Gastrocnemius medialis (tissue), 4 donors: Measurements from ENCODE around the gene BTNL8. TPM values are rescaled to one million over a fixed set of nuclear protein-coding genes. Genes with fewer than 3 reads are reported as not detected.

Experiments
- ATAC-seq, 2 donors: fragments of 150-250 bp; one replicate each; pipeline ENCODE4 v1.9.1; 2016
- DNase-seq, 2 donors: peaks; one replicate each; pipeline ENCODE4 v3.0.0-alpha.2; 2019
- H3K27ac ChIP-seq, 4 donors: fragments of 200-600 bp; sonication (generic); 1 replicate in 1 of 4; 2 replicates in 3 of 4; pipeline ENCODE4 v1.5.1; 2016 to 2018; ENCODE audit warnings: mild to moderate bottlenecking in 2 of 4, moderate library complexity in 1 of 4
- H3K27me3 ChIP-seq, 3 donors: fragments of 200-600 bp; sonication (generic) in 2 of 3; 1 replicate in 1 of 3; 2 replicates in 2 of 3; pipeline versions ENCODE4 v1.5.1 to v1.6.0; 2016 to 2019; ENCODE audit warnings: mild to moderate bottlenecking in 1 of 3, moderate library complexity in 1 of 3
- H3K36me3 ChIP-seq, 2 donors: fragments of 200-600 bp; sonication (generic) in 1 of 2; one replicate each; pipeline ENCODE4 v1.5.1; 2017 to 2018
- H3K4me1 ChIP-seq, 2 donors: fragments of 200-600 bp; sonication (generic) in 1 of 2; one replicate each; pipeline ENCODE4 v1.5.1; 2016 to 2017; ENCODE audit warnings: mild to moderate bottlenecking in 2 of 2
- H3K4me3 ChIP-seq, 4 donors: fragments of 200-600 bp; sonication (generic) in 3 of 4; 1 replicate in 1 of 4; 2 replicates in 3 of 4; pipeline ENCODE4 v1.5.1; 2016 to 2019; ENCODE audit warnings: mild to moderate bottlenecking in 2 of 4
- H3K9me3 ChIP-seq, 3 donors: fragments of 200-600 bp; sonication (generic) in 2 of 3; 1 replicate in 1 of 3; 2 replicates in 2 of 3; pipeline ENCODE4 v1.5.1; 2016 to 2019
- CTCF ChIP-seq, 5 experiments: fragments of 450-650 bp in 3 of 5; fragments of 200-600 bp in 2 of 5; sonication (generic) in 2 of 5; IDR thresholded peaks in 4 of 5; conservative IDR thresholded peaks in 1 of 5; 1 replicate in 4 of 5; 2 replicates in 1 of 5; pipeline ENCODE4 v1.5.1; 2016 to 2019; ENCODE audit warnings: antibody characterized with exemption in 5 of 5, mild to moderate bottlenecking in 3 of 5, moderate library complexity in 3 of 5
- POLR2A ChIP-seq, 2 donors: fragments of 450-650 bp; IDR thresholded peaks; one replicate each; pipeline ENCODE4 v1.6.1; 2017; ENCODE audit warnings: antibody characterized with exemption in 2 of 2, mild to moderate bottlenecking in 2 of 2, moderate library complexity in 2 of 2
- in situ Hi-C, 4 donors: fragments of 200-750 bp; cut with MboI; loops; one replicate each; pipeline versions ENCODE4 v1.15.0 to v1.8.0; 2017; ENCODE audit warnings: low sequenced_read_pairs in 4 of 4
- intact Hi-C: fragments of 100-400 bp; cut with DNase I; formaldehyde crosslinking; loops from one replicate; pipeline ENCODE4 v1.15.1; 2023; ENCODE audit warnings: low total_unique reads
- total RNA-seq, 4 donors: library from RNA; depleted of rRNA; stranded (reverse); fragments of >200 nt; gene quantifications; one replicate each; pipeline versions ENCODE4 v1.1.0 to v1.2.3, GENCODE V29; 2016

Gene BTNL8
- total RNA-seq, 4 donors from 2014 or later: 0.20 to 0.59 (median 0.22) TPM; not detected in 1

- no peaks in the 10 kb centered on the region for H3K4me1 ChIP-seq
- no peaks in the 10 kb centered on the region for H3K36me3 ChIP-seq
- no peak overlapping the region for H3K27ac ChIP-seq
- ATAC-seq (no peak), DNase-seq (no peak)
- H3K4me3 ChIP-seq: no peak overlapping the region
- H3K27me3 ChIP-seq: no peaks in the 10 kb centered on the region
- intact Hi-C loops (no loop called here), in situ Hi-C loops (no loop called here)
- H3K9me3 ChIP-seq: no peaks in the 10 kb centered on the region
- TF ChIP-seq POLR2A (IDR thresholded peaks at IDR 0.05) (no peak), CTCF (IDR thresholded peaks at IDR 0.05 in 4 of 5, conservative IDR thresholded peaks at IDR 0.05 in 1 of 5) (no peak)
These were observed 10.2 kb downstream of the BTNL8 start for GRCh38 chr5:180908998-180909731.

GRCh38 chr5:180909782-180910181 lies 10.8 kb downstream of the BTNL8 start:
- H3K4me1 ChIP-seq: no peaks in the 10 kb centered on the region
- in situ Hi-C loops: no loop called here
- H3K4me3 ChIP-seq: no peak overlapping the region
- no peak overlapping the region for H3K27ac ChIP-seq
- no peaks in the 10 kb centered on the region for H3K9me3 ChIP-seq
- H3K36me3 ChIP-seq: no peaks in the 10 kb centered on the region
- TF ChIP-seq CTCF (IDR thresholded peaks at IDR 0.05 in 4 of 5, conservative IDR thresholded peaks at IDR 0.05 in 1 of 5): no peak
- TF ChIP-seq POLR2A (IDR thresholded peaks at IDR 0.05): no peak
- DNase-seq (no peak), ATAC-seq (no peak)
- H3K27me3 ChIP-seq: no peaks in the 10 kb centered on the region
- intact Hi-C loops: no loop called here

- no peak for DNase-seq
- H3K27me3 ChIP-seq: no peaks in the 10 kb centered on the region
- no peaks in the 10 kb centered on the region for H3K4me1 ChIP-seq
- TF ChIP-seq POLR2A (IDR thresholded peaks at IDR 0.05): no peak
- no peak for TF ChIP-seq CTCF (IDR thresholded peaks at IDR 0.05 in 4 of 5, conservative IDR thresholded peaks at IDR 0.05 in 1 of 5)
- in situ Hi-C loops: no loop called here
- H3K4me3 ChIP-seq: no peak overlapping the region
- H3K9me3 ChIP-seq: no peaks in the 10 kb centered on the region
- no peak for ATAC-seq
- no peak overlapping the region for H3K27ac ChIP-seq
- no peaks in the 10 kb centered on the region for H3K36me3 ChIP-seq
- intact Hi-C loops: no loop called here
These were observed 11.2 kb downstream of the BTNL8 start for GRCh38 chr5:180910182-180910581.

GRCh38 chr5:180910735-180911134 lies 11.8 kb downstream of the BTNL8 start:
- intact Hi-C loops (no loop called here), in situ Hi-C loops (no loop called here)
- H3K4me1 ChIP-seq: no peaks in the 10 kb centered on the region

More at GRCh38 chr5:180910735-180911134, 11.8 kb downstream of the BTNL8 start:
- Histone ChIP-seq H3K9me3 (no peaks in the 10 kb centered on the region), H3K27ac (no peak overlapping the region), H3K36me3 (no peaks in the 10 kb centered on the region), H3K4me3 (no peak overlapping the region), H3K27me3 (no peaks in the 10 kb centered on the region)
- TF ChIP-seq CTCF (IDR thresholded peaks at IDR 0.05 in 4 of 5, conservative IDR thresholded peaks at IDR 0.05 in 1 of 5): no peak
- TF ChIP-seq POLR2A (IDR thresholded peaks at IDR 0.05): no peak
- no peak for ATAC-seq
- no peak for DNase-seq
